ENCODE results near the gene SPAG6.

GRCh38 chr10:22447068-22447467, 101.8 kb downstream of the SPAG6 start:
- TF ChIP-seq CTCF (IDR thresholded peaks at IDR 0.05) (no peak), POLR2A (IDR thresholded peaks at IDR 0.05; ENCODE audit: low read depth) (no peak)
